Vagina (tissue), 2 donors: ENCODE results near the gene SRSF2.

Source experiments
- CTCF ChIP-seq, 3 experiments: fragments of 450-650 bp in 2 of 3; fragments of 200-600 bp in 1 of 3; sonication (generic) in 1 of 3; IDR thresholded peaks; one replicate each; pipeline ENCODE4 v1.5.1; 2017 to 2019; ENCODE audit warnings: antibody characterized with exemption in 3 of 3, mild to moderate bottlenecking in 2 of 3, moderate library complexity in 2 of 3
- POLR2A ChIP-seq, 2 donors: fragments of 450-650 bp; IDR thresholded peaks; one replicate each; pipeline ENCODE4 v1.6.1; 2017; ENCODE audit warnings: antibody characterized with exemption in 2 of 2, mild to moderate bottlenecking in 2 of 2, moderate library complexity in 2 of 2

- no peak for TF ChIP-seq CTCF (IDR thresholded peaks at IDR 0.05)
- no peak for TF ChIP-seq POLR2A (IDR thresholded peaks at IDR 0.05)
Observed at GRCh38 chr17:76744747-76745146, 7.6 kb upstream of the SRSF2 start.
